Nephron progenitor cell (in vitro differentiated cells): ENCODE measurements around the gene NDNF.

Experiments used
- DNase-seq: peaks from one replicate; pipeline ENCODE4 v3.0.0; 2021
- H3K27ac Mint-ChIP-seq: 2 replicates; pipeline ENCODE4 v1.8.0; 2021; ENCODE audit warnings: mild to moderate bottlenecking, moderate library complexity, mixed read lengths
- H3K27me3 Mint-ChIP-seq: 2 replicates; pipeline ENCODE4 v1.8.0; 2021; ENCODE audit warnings: mild to moderate bottlenecking, low read depth, mixed read lengths; ENCODE audit not compliant: poor library complexity
- H3K36me3 Mint-ChIP-seq: 2 replicates; pipeline ENCODE4 v1.8.0; 2021; ENCODE audit warnings: low read depth, mixed read lengths
- H3K4me1 Mint-ChIP-seq: 2 replicates; pipeline ENCODE4 v1.8.0; 2021; ENCODE audit warnings: mixed read lengths
- H3K4me3 Mint-ChIP-seq: 2 replicates; pipeline ENCODE4 v1.8.0; 2021; ENCODE audit warnings: mild to moderate bottlenecking, moderate library complexity, mixed read lengths
- H3K9me3 Mint-ChIP-seq: 2 replicates; pipeline ENCODE4 v1.8.0; 2021; ENCODE audit warnings: mild to moderate bottlenecking, moderate library complexity, mixed read lengths
- CTCF ChIP-seq: fragments of 200-600 bp; sonication (generic); IDR thresholded peaks from 2 replicates; pipeline ENCODE4 v1.5.0; 2021; ENCODE audit warnings: antibody characterized with exemption

NDNF gene

DNA sequence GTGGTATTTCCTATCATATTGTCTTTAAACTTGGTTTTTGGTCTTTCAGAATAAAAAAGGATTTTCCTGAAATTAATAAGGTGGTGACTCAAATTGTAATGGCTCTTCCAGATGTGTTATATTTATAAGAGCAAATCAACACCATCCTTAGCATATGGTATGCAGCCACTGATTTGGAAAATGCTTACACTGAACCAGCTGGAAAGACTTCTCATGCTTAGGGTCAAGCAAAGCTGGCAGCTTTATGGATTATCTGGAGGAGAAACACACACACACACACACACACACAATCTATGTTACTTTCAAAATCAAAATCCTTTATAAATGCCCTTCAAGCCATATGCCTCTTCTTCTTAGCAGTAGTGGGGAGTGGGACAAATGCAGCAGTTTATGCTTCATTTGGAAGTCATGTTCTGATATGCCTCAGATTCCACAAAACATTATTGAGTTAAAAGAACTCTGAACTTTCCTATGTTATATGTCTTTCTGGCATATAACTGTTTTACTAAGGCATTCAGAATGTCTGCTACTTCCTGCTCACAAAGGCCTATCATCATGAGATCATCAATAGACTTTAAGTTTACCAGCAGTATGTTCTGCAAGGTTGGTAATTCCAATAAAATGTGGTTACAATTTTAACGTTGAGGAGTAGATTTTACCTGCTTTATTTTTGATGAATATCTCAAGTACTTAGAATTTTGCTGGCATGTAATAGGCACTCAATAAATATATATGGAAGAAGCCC is 76.9 kb downstream of the NDNF start:
- no peak for TF ChIP-seq CTCF
- no peak for DNase-seq
- Mint-ChIP-seq H3K36me3 (peaks cover 4% of the 10 kb centered on the region), H3K27ac (peak overlapping the region; percentile 18), H3K27me3 (peaks cover 5% of the 10 kb centered on the region), H3K4me3 (no peak overlapping the region), H3K4me1 (peaks cover 7% of the 10 kb centered on the region), H3K9me3 (peaks cover 53% of the 10 kb centered on the region)

- no peak overlapping the region for H3K4me3 Mint-ChIP-seq
- H3K27me3 Mint-ChIP-seq = peaks cover 5% of the 10 kb centered on the region
- peaks cover 7% of the 10 kb centered on the region for H3K4me1 Mint-ChIP-seq
- no peak for DNase-seq
- H3K9me3 Mint-ChIP-seq = peaks cover 50% of the 10 kb centered on the region
- peaks cover 5% of the 10 kb centered on the region for H3K36me3 Mint-ChIP-seq
- TF ChIP-seq CTCF = no peak
- H3K27ac Mint-ChIP-seq = no peak overlapping the region
These were observed 77.8 kb downstream of the NDNF start for GRCh38 chr4:120994521-120994920.

DNA sequence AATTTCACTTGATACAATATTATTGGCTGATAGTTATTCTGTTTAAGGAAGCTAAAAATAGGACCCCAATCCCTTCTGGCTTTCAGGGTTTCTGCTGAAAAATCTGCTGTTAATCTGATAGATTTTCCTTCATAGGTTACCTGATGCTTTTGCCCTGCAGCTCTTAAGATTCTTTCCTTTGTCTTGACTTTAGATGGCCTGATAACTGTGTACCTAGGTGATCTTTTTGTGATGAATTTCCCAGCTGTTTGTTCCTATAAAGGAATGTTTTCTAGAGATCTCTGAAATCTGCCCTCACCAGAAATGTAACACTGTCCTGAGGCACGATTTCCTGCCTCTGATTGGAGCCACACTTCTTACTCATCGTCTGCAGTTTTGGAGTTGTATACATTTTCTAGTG is 80.5 kb downstream of the NDNF start:
- Mint-ChIP-seq H3K27ac (no peak overlapping the region), H3K4me1 (peaks cover 7% of the 10 kb centered on the region), H3K36me3 (peaks cover 19% of the 10 kb centered on the region), H3K4me3 (no peak overlapping the region), H3K9me3 (peaks cover 55% of the 10 kb centered on the region), H3K27me3 (peaks cover 7% of the 10 kb centered on the region)
- TF ChIP-seq CTCF = no peak
- no peak for DNase-seq

DNA sequence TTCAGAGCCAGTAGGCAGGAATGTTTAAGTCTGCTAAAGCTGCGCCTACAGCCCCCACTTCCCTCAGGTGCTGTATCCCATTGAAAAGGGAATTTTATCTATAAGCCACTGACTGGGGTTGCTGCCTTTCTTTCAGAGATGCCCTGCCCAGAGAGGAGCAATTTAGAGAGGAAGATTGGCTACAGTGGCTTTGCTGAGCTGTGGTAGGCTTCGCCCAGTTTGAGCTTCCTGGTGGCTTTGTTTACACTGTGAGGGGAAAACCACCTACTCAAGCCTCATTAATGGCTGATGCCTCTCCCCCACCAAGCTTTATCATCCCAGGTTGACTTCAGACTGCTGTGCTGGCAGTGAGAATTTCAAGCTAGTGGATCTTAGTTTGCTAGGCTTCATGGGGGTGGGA is 82.1 kb downstream of the NDNF start:
- H3K27me3 Mint-ChIP-seq = peaks cover 10% of the 10 kb centered on the region
- H3K36me3 Mint-ChIP-seq = peaks cover 19% of the 10 kb centered on the region
- TF ChIP-seq CTCF = no peak
- H3K4me3 Mint-ChIP-seq = no peak overlapping the region
- peaks cover 7% of the 10 kb centered on the region for H3K4me1 Mint-ChIP-seq
- no peak overlapping the region for H3K27ac Mint-ChIP-seq
- DNase-seq = no peak
- H3K9me3 Mint-ChIP-seq = peaks cover 60% of the 10 kb centered on the region
